Activated CD8-positive, alpha-beta memory T cell treated with anti-CD3 and anti-CD28 coated beads, Interleukin-2, amount 50 U/mL, for 1 hour (primary cell): ENCODE data around the gene MRNIP.
"Not testable (repeated sequence)": the region's sequence is repeated elsewhere in the genome, so short reads cannot be mapped to it uniquely, and the experiment has no call there.

ENCODE experiments used
- DNase-seq: peaks from one replicate; pipeline ENCODE4 v3.0.0-alpha.2; 2020; ENCODE audit errors: extremely low read depth

The MRNIP gene

GRCh38 chr5:179871533-179871932, 12.9 kb upstream of the MRNIP start:
- DNase-seq: not testable (repeated sequence)

GRCh38 chr5:179870952-179871351, 12.3 kb upstream of the MRNIP start:
- no peak for DNase-seq

GRCh38 chr5:179870403-179870903, 11.8 kb upstream of the MRNIP start:
- DNase-seq: no peak

DNA sequence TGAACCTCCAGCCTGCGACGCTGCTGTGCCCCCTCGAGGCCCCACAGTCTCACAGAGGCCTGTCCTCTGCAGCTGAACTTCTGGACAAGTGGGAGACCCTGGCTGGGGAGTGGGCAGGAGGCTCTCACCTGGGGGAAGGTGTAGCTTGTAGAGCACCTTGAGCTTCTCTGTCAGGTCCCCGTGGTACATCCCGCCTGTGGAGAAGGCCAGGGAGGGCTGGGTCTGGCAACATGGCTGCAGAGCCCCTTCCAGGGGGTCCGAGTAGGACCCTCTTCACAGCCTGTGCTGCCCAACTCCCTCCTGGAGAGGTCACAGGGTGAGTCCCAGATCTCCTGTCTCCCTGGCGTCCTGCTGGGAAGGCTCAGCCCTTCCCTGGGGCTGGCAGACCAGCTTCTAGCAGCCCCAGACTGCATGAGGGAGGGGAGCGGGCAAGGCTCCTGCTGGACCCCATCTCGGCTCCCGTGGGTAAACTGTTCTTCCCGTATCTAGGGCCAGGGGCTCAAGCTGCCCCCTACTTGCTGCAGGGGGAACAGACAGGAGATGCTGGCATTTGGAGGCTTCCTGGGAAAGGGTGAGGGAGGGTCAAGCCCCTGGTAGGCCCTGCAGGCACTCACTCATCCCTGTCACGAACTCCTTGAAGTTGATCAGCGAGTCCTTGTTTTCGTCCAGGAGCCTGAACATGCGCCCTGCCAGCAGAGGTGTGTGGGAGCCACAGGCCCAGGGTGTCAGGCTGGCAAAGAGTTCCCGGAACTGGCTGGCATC, 11.2 kb upstream of the MRNIP start:
- no peak for DNase-seq

GRCh38 chr5:179869101-179869500, 10.5 kb upstream of the MRNIP start:
- DNase-seq: no peak

- no peak for DNase-seq
Measured at GRCh38 chr5:179868541-179868940, 9.9 kb upstream of the MRNIP start.

GRCh38 chr5:179867476-179867875, 8.9 kb upstream of the MRNIP start:
- no peak for DNase-seq

DNA sequence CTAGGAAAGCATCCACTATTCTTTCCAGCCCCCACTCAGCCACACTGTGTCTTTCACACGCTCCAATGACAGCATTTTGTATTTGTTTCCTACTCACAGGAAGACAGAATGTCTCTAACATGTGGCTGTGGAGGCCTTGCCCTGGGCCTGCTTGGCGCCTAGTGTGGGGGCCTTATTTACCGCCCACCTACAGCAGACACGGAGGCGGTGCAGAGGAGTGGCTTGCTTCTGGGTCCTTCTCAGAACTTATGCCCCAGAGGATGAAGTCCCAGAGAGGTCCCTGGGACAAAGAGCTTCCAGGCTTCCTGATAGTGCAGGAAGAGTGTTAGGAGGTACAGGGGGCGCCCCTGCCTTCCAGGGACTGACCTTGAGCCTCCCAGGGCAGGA, 8.5 kb upstream of the MRNIP start:
- DNase-seq: no peak

DNA sequence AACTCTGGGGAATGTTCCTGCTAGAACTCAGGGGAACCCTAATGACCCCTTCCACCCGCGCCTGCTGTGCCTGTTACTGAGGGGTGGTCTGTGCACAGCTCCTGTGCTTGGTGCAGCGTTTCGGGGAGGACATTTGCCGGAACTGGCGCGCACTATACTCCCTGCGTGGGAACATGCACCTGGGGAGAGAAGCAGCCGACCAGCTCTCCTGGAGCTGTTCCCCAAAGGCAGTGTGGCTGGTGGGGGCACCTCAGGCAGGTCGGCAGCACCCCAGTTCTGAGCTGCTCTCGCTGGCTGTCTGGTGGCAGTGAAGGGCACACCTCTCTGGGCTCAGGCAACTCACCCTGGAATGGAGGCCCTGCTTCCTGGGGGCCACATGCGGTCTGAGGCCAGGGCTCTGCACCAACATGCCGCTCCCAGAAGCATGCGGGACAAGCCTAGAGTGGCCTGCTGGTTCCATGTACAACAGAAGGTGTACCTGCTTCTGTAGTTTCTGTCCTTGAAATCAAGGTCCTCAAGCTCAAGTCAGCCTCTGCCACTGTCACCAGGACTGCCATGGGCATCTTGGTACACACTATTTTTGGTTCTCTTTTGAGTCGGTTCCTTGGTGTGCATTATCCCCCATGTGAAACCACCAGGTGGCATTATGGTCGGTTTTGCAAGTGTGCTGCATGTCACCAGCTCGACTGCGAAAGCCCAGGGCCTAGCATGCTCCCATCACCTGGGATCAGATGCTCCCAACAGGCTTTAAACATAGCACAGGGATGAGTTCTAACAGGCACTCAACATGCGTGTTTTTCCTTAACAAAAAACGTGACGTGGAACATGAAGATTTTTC, 7.8 kb upstream of the MRNIP start:
- no peak for DNase-seq

- no peak for DNase-seq
Measured at GRCh38 chr5:179865491-179866240, 7.0 kb upstream of the MRNIP start.

DNA sequence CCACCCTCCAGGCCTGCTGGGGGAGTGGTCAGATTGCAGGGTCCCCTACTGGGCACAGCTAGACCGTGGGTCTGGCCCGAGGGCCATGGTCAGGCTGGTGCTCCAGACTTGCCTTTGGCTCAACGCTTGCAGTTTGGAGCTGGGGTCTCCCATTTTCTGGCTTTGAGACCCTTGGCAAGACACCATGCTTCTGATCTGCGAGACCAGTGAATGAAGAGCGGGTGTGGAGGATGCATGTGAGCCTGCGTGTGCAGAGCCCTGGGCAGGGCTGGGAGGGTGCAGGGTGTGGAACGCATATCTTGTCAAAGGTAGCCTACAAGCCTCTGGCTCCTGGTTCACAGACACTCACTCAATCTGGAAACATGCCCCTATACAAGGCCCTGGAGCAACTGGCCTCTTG, 6.1 kb upstream of the MRNIP start:
- DNase-seq: no peak

GRCh38 chr5:179863449-179864085, 5.0 kb upstream of the MRNIP start:
- no peak for DNase-seq

DNA sequence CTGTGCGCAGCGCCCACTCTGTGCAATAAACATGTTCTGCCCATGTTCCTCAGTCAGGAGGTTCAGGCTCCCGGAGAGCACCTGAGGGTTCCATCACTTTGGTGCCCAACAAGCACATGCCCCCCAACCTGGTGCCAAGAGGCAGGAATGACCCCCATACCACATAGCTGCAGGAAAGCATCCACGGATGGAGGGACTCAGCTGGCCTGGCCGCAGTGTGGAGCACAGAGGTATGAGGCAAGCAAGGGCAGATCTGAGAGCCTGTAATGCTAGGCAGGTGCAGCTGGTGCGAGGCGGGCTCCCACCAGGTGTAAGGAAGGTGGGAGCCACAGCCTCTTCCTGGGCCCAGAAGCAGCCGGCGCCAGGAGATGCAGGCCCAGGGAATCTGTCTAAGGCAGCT, 4.3 kb upstream of the MRNIP start:
- no peak for DNase-seq

DNA sequence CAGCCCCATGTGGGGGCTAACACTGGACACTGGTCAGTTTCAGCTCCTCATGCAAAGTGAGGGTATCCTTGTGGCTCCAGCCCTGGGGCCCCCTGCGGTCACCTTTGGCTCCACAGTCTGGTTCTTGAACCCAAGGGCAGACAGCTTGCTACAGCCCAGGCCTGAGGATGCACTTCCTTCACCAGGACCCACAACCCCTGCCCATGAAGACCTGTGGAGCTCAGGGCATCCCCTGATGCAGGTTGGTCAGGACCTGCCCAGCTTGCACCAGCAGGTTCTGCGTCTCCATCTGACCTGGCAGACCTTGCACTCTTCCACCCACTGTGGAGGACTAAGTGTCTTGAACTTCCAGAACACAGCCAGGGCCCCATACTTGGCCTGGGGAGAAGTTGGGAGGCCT, 3.7 kb upstream of the MRNIP start:
- DNase-seq: no peak

DNA sequence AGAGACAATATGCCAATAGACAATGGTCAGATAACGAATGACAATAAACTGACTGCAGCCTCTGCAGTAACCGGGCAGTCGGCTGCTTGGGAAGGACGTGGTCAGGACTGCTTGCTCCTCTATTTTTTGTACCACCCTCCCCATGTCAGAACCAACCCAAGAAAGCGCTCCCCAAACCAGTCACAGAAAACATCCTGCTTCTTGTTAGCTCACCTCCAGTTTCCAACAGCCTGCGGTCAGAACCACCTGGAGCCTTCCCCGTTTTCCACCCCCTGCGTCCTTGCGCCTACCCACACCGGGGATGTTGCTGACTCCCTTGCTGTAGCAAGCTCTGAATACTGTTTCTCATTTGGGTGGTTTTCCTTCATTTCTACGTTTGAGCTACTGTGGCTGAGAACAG, 1.7 kb upstream of the MRNIP start:
- no peak for DNase-seq

DNA sequence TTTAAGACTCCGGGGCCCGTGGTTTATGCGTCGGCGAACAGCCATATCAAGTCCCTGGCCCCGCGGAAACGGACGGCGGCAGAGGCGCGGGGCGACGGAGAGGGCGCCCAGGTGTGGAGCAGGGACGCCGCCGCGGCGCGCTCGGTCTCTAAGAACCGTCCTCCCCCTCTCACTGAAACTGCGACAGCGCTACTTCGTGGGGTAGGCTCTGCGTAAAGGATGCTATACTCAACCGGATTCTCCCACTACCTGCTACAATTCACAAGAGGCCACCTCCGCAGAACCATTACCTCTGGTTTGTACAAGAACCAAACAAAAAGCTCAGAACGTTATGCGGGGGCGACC, 404 bp downstream of the MRNIP start:
- no peak for DNase-seq

DNA sequence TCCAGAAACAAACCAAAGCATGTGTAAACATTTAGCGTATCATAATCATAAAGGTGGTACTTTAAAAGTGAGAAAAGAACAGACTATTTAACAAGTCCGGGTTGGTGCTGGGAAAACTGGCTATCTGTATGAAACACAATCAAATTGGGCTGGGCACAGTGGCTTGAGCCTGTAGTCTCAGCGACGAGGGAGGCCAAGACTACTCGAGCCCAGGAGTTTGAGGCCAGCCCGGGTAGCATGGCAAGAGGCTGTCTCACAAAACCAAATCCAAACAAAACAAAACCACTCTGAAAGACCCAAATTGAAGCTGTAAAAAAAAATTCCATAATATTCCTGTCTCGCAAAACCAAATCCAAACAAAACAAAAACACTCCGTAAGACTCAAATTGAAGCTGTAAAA, 4.3 kb downstream of the MRNIP start:
- DNase-seq: no peak

GRCh38 chr5:179852993-179853547, 5.5 kb downstream of the MRNIP start:
- DNase-seq: no peak

GRCh38 chr5:179841621-179842020, 17.0 kb downstream of the MRNIP start:
- DNase-seq: no peak

GRCh38 chr5:179840766-179841165, 17.9 kb downstream of the MRNIP start:
- no peak for DNase-seq

DNA sequence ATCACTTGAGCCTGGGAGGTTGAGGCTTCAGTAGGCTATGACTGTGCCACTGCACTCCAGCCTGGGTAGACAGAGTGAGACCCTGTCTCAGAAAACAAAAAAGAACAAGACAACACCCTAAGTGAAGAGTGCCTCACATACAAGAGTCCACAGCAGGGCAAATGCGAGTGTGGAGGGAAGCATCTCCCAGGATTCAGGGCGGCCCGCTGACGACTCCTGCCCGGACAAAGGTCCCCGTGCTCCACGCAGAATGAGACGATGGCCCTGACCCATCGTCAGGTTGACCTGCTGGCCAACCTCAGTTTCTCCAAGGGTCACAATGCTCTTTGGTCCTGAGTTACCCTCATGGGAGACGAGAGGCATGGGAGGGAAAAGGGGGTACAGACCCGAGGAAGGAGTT, 18.3 kb downstream of the MRNIP start:
- no peak for DNase-seq
